Left renal cortex interstitium (tissue), 4 donors: ENCODE data around the gene COG2. TPM values are rescaled to one million over a fixed set of nuclear protein-coding genes. Genes with fewer than 3 reads are reported as not detected.

ENCODE experiments used
- DNase-seq, 4 donors: peaks; one replicate each; pipeline ENCODE4 v3.0.0-alpha.2; 2013; ENCODE audit warnings: low read depth in 4 of 4, low spot score in 2 of 4, missing footprints in 1 of 4
- polyA plus RNA-seq, 4 donors: library from polyadenylated mRNA; unstranded; fragments of 120-200 nt; gene quantifications; one replicate each; pipeline ENCODE4 v1.2.1, GENCODE V29; 2013; ENCODE audit not compliant: insufficient read length in 4 of 4

COG2 gene
- polyA plus RNA-seq, 4 donors = 29.8 to 40.4 (median 35.0) TPM

DNA sequence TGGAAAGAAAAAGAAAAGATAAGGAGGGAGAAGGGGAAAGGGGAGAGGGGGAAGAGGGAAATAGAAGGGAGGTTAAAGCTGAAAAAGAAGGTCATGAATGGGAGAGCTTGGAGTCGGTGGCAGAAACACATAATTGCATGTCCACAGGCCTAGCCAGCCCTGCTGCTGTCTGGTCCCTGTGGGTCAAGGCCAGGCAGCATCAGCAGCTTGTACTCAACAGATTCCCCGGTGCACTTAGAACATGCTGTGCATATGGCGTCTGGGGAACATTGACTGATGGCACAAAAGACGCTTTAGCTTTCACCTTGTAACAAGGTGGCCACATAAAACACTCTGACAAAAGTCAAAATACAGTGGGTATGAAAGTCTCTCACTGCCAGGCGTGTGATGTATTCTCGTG lies 25.9 kb downstream of the COG2 start:
- DNase-seq = no peak

DNA sequence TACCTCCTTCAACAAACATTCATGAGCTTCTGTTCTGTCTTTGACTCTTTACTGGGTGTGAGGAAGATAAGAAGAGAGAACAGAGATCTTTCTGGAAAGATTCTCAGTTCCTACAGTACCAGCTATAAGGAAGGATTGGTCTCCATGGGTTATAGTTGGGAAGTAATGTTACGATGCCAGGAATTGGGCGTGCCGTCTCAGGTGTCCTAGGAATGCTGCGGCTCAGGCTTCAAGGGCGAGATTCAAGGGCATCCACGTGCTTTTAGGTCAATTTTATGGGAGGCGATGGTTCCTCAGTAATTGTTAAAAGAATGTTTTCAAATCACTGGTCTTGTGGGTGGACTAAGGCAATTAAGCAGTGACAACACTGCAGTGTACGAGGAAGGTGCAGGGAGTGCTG lies 27.3 kb downstream of the COG2 start:
- DNase-seq = no peak

DNA sequence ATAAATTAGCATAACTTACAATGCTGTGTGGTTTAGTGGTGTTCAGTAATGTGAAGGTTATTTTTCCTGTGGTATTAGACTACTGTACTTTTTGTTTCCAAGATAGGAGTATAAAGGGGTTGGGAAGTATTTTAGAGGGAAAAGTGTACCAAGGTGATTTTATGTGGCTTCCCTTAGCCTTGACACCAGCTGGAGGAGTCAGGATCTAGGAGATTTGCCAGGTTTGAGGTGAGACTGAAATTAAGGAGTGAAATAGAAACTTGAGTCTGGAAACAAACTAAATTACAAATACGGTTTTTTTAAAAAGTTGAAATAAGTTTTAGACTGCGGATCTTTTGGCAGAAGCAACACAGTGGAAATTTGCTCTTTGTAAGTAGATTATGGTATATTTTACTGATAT lies 32.3 kb downstream of the COG2 start:
- no peak for DNase-seq

DNA sequence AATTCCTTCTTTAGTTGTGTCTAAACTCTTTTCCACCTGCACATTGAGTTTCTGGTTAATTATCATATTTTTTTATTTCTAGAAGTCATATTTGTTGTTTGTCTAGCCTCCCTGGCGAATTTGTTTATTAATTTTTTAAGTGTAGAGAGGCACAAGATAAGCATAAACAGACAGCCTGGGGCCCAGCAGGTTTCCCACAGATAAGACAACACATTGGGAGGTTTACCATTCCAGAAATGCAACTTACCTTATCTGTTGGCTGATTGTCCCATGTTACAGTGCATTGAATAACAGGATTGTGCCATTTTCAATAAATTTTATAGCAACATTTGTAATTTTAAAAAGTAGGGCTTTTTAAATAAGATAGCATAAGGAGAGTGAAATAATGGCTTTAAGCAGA lies 34.9 kb downstream of the COG2 start:
- no peak for DNase-seq

DNA sequence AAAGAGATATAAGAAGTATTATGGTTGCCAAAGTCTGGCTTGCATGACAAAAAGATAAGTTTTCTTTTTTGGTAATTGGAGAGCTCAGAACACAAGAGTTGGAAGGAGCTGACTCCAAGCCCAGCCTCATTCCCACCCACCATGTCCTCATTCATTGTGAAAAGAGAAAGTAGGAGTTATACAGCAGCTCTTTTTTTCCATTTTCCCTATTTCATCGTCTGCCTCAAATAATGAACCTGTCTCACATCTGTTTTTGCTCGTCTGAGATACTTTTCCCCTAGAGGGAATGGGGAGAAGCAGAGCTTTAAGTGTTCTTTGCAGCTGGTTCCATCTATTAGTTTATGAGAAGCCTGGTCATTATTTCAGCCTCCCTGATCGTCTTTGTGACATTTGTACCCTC lies 36.9 kb downstream of the COG2 start:
- no peak for DNase-seq

DNA sequence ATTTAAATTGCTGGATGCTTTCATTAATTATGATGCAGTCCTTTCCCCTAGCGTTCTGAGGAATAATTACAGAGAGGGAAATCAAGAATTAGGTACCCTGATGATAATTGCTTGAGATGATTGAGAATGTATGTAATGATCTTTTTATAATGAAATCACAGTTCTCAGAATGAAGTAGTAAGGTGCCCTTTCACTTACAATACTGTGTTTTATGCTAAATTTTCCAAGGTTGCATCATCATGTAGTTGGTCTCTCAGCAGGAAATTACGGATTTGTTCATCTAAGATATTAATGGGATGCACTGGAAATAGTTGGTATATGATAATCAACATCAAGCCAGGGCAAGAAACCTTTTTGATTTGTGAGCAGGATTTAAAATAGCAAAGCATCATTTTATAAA lies 37.5 kb downstream of the COG2 start:
- no peak for DNase-seq

DNA sequence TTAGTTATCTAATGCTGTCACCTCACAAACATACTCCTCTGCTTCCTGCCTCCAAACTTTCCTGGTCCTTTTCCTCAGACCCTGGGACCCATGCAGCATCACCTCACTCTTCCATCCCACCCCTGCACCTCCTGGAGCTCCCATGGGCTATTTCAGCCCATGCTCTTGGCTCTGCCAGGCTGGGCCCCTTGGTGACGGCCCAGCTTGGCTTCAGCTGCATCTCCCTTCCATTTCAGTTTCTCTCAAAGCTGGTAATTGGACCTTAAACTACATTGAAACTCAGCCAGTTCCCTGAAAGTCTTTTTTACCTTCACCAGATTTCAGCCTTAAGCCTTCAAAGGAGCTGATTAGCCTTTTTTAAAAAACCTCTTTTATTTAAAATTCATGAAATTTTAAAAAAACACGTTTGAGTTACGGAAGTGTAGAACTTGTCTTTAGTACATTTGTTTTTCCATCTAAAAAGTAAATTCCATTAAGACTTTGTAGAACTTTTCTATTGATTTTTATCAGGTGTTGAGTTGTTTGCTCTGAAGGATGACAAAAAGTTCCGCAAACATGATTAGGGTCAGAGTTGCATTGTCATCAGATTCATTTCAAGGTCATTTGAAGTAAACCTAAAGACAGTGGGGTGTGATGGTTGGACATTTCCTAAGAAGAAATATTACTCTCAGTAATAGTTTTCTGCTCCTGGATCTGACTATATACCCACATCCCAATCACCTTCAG lies 38.2 kb downstream of the COG2 start:
- DNase-seq = no peak

DNA sequence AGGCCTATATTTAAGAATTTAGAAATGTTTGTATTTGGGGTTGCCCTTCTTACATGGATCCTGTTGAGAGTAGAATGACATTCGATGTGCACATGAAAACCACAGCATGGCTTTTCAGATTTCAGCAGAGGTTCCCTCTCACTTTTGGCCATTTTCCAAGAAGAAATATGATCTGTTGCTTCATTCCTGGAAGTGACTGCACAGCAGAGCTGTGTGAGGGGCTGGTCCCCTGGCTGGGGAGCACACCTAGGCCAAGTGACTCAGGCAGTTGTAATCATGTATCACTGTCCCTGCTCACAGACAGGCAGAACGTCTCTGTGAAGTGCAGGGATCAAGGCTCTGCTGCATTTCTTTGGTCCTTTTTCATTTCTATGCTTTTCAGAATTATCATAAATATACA lies 39.3 kb downstream of the COG2 start:
- DNase-seq = peak in 3 of 4 donors; percentile 17 to 37 (median 19)

DNA sequence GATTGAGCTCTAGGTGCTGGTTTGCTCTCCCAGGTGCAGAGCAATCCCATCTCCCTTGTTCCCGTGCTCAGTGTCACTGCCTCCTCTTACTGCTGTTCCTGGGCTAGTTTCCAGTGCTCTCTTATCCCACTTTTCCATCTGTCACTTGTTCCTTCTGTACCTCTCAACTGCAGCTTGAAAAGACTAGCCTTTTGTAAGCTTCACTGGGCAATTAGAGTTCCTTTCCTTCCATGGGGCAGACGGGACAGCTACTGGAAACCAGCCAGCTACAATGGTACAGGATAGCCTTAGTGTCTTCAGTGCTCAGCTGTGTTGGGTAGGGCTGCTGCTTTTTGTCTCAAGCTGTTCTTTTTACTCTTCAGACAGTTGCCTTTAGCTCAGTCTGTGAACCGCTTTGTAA lies 40.0 kb downstream of the COG2 start:
- no peak for DNase-seq

DNA sequence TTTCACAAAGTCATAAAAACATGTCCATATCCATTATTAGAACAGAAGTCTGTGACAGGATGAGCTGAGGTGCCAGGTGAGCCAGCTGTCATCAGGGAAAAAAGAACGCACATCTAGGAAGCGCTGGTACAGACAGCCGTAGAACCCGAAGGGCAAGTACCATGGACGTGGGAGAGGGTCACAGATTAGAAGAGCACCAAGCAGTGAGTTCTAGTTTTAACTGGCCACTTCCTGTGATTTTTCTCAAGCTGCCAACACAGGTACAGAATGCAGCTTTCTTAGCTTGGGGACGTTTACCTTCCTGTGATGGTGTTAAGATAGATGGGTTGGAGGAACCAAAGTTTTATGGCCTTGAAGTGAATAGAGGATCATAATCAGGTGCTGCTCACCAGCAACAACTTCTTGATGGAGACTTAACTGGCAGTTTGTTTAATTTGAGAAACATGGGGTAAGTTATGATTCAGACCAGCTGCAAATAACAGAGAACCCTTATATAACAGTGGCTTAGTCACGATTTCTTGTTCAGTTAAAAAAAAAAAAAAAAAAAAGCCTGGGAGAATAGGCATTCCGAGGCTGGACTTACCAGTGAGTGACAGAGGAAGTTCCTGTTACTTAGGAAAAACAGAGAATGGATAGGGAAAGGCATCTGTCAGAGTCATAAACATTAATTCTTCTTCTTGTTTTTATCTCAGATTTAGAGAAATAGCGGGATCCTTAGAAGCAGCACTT lies 40.8 kb downstream of the COG2 start:
- no peak for DNase-seq

DNA sequence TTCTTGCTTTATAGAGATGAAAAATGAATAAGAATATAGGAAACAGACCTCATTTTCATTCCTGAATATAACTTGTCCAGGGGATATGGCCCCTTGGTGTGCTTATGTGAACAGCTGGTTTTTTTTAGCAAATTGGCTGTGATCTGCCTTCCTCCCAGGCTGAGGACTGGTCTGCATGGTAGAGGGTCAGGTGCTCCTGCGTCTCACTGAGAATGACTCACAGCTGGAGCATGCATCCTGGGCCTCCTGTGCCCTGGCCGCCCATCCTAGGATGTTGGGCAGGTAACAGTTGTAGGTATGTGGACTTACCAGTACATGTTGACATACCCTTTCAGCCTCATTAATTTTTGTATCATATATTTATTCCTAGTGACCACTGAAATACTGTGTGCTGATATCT lies 41.9 kb downstream of the COG2 start:
- no peak for DNase-seq

DNA sequence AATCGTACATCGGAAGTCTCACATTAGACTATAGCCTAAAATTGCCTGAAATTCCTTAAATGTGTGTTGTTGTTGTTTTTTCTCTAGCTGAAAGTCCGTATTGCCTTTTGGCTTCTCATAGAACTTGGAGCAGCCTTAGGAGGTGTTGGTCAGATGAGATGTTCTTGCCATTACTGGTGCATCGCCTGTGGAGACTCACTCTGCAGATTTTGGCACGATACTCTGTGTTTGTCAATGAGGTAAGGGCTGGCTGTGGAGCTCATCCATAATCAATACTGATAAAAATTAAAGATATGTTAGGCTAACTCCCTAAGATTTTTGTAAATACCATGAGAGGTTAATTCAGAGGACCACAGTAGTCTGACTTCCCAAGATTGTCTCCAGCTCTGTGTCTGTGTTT lies 42.7 kb downstream of the COG2 start:
- DNase-seq = no peak

DNA sequence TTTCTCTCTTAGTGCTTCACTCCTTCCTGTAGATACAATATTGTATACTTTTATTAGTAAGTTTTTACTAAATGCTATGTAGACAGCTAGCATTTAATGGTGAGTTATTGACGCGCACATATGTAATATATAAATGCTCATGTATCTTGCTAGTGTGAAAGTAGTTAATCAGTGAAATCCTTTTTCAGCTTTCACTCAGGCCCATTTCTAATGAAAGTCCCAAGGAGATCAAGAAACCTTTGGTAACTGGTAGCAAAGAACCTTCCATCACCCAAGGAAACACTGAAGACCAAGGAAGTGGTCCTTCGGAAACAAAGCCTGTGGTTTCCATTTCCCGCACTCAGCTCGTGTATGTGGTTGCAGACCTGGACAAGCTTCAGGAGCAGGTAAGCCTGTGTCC lies 44.5 kb downstream of the COG2 start:
- no peak for DNase-seq

DNA sequence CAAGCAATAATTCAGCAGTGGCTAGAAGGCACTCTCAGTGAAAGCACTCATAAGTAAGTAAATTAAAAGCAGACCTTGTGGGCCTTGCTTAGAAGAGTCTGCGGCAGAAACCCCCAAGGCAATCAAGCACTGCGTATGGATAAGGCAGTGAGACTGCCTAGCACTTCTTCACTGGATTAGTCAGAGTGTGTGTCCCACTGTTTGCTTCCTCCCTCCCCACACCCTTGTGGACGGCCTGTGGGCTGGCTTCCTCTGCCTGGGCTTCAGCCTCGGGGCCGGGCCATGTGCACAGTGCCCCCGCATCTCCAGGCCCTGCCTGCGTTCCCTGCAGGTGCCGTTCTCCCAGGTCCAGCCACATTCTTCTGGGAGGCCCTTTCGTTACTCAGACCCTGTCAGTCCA lies 47.8 kb downstream of the COG2 start:
- no peak for DNase-seq

DNA sequence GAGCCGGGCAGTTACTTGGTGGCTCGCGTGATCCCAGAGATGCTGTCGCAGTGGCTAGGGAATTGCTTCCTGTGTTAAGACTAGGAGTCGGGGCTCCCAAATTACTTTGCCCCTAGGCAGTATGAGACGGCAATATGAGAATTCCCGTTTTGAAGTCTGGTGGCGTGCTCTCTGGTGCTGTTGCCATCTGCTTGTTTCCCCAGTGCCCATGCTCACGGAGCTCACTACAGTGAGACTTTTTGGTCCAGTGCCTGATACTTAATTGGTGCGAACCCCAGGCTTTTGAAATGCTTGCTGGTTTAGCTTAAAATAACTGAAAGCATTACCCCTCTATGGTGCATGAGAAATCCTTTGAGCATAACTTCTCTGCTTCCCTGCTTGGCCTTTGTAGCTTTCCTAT lies 49.3 kb downstream of the COG2 start:
- no peak for DNase-seq

DNA sequence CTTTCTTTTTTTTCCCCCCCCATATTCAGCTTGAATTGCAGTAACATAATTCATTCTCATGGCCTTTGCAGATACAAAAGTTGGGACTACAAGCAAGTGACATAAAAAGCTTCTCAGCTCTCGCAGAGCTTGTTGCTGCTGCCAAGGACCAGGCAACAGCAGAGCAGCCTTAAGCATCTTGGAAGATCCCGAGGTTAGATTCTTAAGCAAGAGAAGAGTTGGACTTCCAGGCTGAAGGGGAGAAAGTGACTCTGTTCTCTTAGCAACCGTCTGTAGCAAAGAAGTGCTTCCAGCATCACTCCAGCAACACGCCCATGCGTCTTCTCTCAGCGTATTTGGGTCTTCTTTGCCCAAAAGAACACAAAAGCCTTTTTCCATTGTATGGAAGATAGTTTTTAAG lies 50.9 kb downstream of the COG2 start:
- no peak for DNase-seq

DNA sequence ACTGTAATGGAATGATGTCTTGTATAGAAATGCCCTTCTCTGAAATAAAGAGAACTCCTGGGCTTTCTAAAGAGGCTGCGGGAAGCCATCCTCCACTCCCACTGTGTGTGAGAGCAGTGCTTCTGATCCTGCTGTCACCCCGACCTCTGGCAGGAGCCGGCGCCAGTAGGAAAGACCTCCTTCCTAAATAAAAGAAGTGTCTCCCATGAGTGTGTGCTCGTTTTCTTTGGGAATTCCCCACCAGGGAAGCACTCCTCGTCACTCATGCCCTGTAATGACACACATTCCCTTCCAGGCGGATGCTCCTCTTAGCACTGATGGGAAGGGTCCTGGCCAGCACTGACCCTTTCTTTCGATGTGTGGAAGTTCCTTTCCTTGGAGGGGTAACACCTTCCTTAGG lies 51.5 kb downstream of the COG2 start:
- no peak for DNase-seq

DNA sequence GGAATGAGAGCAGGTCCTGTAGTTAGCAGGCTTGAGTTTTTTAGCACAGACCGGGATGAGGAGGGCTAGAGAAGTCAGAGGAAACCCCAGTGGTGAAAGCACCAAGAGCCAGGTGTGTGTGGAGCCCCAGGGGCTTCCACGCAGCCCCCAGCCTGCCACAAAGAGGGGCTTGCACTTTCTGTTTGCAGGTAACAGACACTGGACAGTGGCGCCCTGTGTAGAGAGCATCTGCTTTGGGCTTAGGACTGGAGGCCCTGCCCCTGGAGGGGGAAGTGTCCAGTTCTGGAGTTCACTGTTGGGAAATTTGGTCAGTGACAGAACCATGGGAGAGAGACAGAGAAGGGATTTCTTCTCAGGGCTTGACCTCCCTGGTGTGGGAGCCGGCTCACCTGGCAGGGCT lies 52.2 kb downstream of the COG2 start:
- DNase-seq = no peak

DNA sequence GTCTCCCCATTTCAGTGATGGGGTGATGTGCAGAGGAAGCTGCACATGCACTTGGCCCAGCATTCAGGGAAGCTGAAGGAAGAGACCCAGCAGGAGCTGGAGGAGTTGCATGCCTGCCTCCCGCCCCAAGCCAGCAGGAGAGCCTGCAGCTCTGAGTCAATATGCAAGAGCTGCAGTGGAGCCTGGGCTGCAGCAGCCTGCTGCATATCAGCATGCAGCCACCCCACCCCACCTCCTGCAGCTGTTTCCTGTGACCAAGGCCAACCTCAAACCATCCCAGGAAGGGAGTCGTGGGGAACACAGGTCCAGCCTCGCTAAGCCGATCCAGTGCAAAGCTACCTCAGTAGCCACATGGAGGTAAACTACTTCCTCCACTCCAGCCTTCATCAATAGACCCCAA lies 52.7 kb downstream of the COG2 start:
- DNase-seq = no peak

DNA sequence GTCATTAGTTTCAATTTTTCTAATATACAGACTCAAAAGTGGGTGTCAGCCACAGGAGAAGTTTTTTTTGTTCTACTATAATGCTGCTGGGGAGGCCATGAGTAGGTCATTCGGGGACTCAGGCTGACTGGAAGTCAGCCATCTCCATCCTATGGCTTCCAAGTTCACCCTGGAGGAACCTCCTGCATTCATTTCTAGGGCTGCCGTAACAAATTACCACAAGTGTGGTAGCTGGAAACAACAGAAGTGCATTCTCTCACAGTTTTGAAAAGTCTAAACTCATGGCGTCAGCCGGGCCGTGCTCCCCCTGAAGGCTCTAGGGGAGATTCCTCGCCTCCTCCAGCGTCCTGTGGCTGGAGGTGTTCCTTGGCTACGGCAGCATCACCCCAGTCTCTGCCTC lies 53.9 kb downstream of the COG2 start:
- DNase-seq = no peak

DNA sequence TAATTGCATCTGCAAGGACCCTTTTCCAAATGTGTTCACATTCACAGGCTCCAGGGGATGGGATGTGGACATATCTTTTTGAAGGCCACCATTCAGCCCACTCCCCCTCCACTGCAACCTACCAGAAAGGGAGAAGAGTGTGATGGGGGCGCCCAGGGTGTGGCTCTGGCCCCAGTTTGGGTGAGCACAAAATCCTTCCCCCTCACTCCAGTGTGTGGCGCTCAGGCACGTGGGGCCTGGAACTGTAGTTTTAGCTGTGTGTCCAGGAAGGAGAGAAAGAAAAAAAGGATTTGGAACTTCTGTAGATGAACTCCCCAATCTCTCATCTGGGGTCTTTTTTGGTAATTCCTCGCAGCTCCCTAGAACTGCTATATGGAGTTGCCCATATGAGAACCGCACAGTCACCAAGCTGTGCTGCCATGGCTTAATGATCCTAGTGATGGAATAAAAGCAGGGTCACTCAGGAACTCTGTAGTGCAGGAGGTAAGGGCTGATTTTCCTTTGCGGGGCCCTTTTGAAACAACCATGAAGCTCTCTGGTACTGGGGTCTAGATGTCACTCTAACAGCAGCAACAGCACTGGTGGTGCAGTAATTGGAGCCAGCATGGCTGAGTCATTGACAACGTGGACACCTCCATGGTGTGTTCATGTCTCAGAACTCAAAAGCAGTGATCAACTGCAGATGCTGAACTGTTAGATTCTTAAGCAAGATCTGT lies 54.6 kb downstream of the COG2 start:
- no peak for DNase-seq

DNA sequence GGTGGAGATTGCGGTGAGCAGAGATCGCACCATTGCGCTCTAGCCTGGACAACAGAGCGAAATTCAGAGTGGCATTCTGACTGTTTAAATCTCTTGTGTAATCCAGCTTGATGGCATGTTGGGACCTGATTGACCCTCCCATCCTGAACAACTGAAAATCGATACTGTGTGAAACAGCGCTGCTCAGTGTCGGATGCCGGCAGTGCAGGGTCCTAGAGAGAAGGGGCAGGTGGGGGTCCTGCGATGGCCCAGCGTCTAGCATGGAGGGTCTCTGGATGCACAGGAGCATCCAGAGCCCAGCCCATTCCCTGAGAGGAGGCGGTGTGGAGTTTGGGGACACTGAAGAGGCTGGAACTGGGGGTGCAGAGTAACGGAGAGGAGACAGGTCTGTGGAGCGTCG lies 55.8 kb downstream of the COG2 start:
- no peak for DNase-seq
